Cardiac fibroblast (primary cell): ENCODE measurements around the gene SENP1.

Experiments used
- DNase-seq, 2 donors: peaks; one replicate each; pipeline versions ENCODE4 v3.0.0 to v3.0.0-alpha.2; 2010; ENCODE audit warnings: low read depth in 2 of 2
- H3K4me3 ChIP-seq, 2 donors: replicated peaks in 1 of 2; 1 replicate in 1 of 2; 2 replicates in 1 of 2; pipeline ENCODE4 v1.5.1; 2011; ENCODE audit warnings: low read depth in 2 of 2, low read length in 2 of 2, mild to moderate bottlenecking in 2 of 2, moderate library complexity in 1 of 2
- TF ChIP-seq, protein P1 (sequence below): IDR thresholded peaks from one replicate; pipeline ENCODE4 v1.5.1; 2011; ENCODE audit warnings: low read depth, mild to moderate bottlenecking, low read length, inconsistent platforms

SENP1 gene

GRCh38 chr12:48027183-48028002, 78.5 kb downstream of the SENP1 start:
- TF ChIP-seq, protein P1, sequence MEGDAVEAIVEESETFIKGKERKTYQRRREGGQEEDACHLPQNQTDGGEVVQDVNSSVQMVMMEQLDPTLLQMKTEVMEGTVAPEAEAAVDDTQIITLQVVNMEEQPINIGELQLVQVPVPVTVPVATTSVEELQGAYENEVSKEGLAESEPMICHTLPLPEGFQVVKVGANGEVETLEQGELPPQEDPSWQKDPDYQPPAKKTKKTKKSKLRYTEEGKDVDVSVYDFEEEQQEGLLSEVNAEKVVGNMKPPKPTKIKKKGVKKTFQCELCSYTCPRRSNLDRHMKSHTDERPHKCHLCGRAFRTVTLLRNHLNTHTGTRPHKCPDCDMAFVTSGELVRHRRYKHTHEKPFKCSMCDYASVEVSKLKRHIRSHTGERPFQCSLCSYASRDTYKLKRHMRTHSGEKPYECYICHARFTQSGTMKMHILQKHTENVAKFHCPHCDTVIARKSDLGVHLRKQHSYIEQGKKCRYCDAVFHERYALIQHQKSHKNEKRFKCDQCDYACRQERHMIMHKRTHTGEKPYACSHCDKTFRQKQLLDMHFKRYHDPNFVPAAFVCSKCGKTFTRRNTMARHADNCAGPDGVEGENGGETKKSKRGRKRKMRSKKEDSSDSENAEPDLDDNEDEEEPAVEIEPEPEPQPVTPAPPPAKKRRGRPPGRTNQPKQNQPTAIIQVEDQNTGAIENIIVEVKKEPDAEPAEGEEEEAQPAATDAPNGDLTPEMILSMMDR: no peak
- DNase-seq: no peak
- no peak overlapping the region for H3K4me3 ChIP-seq

DNA sequence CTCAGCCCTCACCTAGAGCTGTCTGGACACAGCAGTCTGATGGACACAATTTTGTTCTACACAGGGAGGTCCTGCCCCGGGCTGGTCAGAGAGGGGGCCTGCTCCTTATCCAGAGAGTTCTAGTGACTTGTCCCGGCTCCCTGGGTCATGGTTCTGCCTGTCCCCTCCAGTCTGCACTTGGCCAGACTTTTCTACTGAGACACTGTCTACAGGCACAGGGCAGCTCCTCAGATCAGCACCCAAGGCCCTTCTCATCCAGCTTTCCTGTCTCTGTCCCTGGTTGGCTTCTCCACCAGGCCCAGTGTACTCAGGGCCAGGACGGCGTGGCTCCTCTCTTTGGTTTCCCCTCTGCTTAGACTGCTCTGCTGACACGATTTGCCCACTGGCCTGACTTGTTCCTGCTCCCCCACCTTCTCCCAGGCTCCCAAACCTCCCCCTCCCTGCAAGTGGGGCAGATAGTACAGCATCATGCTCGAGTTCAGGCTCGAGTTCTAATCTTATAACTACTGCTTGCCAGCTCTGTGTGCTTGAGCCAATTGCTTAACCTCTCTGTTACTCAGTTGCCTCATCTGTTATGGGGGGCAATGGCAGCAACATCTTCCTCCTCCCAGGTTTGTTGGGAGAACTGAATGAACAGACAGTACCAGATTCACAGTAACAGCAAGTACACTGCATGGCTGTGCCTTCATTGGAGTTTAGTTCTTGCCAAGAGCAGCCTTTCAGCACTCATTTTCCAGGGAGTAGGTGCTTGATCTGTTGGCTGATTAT, 79.6 kb downstream of the SENP1 start:
- no peak overlapping the region for H3K4me3 ChIP-seq
- TF ChIP-seq, protein P1: no peak
- DNase-seq: no peak

DNA sequence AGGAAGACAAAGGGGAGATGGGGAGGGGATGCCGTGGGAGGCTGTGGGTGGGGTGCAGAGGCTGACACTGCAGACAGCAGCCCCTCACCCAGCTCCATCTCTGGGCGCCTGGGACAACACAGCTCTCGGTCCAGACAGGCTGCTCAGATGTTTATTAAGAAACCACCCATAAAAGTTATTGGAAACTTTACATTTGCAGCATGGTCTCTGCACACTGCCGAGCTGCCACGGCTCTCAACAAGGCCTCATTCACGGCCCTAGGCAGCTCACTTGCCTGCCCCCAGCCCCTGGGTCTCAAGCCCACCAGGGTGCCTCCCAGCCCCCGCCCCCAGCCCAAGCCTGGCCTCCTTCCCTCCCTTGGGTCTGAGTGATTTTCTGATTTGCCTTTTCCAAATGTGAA, 80.6 kb downstream of the SENP1 start:
- H3K4me3 ChIP-seq: no peak overlapping the region
- TF ChIP-seq, protein P1: no peak
- DNase-seq: no peak

- no peak overlapping the region for H3K4me3 ChIP-seq
- no peak for DNase-seq
- TF ChIP-seq, protein P1: no peak
These were observed 81.1 kb downstream of the SENP1 start for GRCh38 chr12:48024735-48025134.

DNA sequence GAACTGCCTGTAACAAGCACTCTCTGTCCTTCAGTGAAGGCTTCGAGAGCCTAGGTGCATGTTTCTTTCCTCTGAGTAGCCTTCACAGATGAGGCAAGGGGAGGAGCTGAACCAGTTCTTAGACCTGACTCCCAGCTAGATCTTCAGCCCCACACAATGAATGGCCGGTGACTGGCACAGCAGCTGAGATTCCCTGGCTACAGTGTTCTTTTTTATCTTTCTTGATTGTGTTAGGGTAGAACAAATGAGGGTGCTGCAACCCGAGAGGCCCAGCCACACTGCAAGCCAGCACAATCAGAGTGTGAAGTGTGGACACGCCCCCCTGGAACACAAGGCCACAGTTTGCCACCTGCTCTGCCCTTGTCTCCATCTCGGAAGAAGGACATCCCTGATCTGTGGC, 82.5 kb downstream of the SENP1 start:
- TF ChIP-seq, protein P1: no peak

DNA sequence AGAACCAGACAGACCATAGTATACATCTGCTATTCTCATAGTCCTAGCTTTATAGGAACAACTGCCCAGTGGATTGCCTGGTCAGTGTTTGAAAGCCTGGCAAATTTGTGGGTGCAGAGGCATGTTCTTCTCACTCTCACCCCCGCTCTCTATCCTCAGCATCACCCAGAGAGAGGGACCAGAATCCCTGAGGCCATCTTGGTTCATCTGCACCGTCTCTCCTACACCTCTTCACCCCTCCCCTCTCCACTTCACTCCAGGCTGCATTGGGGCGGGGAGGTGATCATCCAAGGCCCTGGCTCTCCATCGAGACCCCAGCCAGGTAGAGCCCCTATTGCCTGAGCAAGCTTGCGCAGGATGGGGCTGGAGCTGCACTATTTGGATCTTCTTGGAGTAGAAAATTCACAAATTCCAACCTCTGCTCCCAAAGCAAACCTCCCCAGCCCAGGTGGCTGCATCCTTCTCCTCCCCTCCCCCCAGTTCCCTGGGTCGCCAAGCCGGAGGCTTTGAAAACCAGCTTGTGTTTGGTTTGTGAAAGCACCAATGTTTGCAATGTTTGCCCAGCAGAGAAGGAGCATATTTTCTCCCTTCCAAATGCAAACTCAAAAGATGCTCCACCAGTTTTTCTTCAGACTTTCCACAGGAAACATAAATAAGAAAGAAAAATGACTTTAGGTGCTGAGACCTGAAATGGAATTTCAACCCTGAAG, 83.0 kb downstream of the SENP1 start:
- no peak overlapping the region for H3K4me3 ChIP-seq
- TF ChIP-seq, protein P1: no peak
- DNase-seq: no peak

More for the DNA sequence above, 82.5 kb downstream of the SENP1 start:
- H3K4me3 ChIP-seq: no peak overlapping the region
- DNase-seq: no peak
